ENCODE results near the gene ERGIC1. TPM values are rescaled to one million over a fixed set of nuclear protein-coding genes. Genes with fewer than 3 reads are reported as not detected.

The ERGIC1 gene
- total and polyA plus RNA-seq, 3 donors from 2014 or later: 89.8 to 100.0 (median 94.1) TPM

DNA sequence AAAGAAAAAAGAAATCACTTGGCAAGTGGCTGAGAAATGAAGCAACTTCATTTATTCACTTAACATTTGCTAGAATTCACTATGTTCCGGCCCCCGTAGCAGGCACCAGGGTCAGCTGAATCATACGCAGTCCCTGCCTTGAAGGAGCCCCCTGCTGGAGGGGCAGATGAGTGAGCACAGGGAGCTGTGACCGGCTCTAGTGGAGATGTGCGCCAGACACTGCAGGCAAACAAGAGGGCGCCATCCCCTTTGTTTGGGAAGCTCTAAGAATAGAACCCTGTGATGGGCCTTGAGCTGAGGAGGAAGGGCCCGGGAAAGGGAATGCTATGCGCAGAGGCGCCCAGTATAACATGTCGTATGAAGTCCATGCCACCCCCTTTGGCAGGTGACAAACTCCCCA, 105.0 kb downstream of the ERGIC1 start:
- WGBS, 2 donors: 77 to 81% methylated on average over 10 of the region's 10 CpGs
- no peak overlapping the region for H3K27ac ChIP-seq
- H3K4me3 ChIP-seq: no peak overlapping the region
- TF ChIP-seq, protein P1, sequence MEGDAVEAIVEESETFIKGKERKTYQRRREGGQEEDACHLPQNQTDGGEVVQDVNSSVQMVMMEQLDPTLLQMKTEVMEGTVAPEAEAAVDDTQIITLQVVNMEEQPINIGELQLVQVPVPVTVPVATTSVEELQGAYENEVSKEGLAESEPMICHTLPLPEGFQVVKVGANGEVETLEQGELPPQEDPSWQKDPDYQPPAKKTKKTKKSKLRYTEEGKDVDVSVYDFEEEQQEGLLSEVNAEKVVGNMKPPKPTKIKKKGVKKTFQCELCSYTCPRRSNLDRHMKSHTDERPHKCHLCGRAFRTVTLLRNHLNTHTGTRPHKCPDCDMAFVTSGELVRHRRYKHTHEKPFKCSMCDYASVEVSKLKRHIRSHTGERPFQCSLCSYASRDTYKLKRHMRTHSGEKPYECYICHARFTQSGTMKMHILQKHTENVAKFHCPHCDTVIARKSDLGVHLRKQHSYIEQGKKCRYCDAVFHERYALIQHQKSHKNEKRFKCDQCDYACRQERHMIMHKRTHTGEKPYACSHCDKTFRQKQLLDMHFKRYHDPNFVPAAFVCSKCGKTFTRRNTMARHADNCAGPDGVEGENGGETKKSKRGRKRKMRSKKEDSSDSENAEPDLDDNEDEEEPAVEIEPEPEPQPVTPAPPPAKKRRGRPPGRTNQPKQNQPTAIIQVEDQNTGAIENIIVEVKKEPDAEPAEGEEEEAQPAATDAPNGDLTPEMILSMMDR (IDR thresholded peaks at IDR 0.05): no peak
- TF ChIP-seq POLR2A (IDR thresholded peaks at IDR 0.05): no peak
- no peaks in the 10 kb centered on the region for H3K27me3 ChIP-seq
- DNase-seq: no peak
- no peaks in the 10 kb centered on the region for H3K9me3 ChIP-seq
- intact Hi-C loops (cut with DNase I; ENCODE audit: low total_unique reads): no loop called here
- no peaks in the 10 kb centered on the region for H3K4me1 ChIP-seq
- no peaks in the 10 kb centered on the region for H3K36me3 ChIP-seq (ENCODE audit: low read depth, missing control alignments)

DNA sequence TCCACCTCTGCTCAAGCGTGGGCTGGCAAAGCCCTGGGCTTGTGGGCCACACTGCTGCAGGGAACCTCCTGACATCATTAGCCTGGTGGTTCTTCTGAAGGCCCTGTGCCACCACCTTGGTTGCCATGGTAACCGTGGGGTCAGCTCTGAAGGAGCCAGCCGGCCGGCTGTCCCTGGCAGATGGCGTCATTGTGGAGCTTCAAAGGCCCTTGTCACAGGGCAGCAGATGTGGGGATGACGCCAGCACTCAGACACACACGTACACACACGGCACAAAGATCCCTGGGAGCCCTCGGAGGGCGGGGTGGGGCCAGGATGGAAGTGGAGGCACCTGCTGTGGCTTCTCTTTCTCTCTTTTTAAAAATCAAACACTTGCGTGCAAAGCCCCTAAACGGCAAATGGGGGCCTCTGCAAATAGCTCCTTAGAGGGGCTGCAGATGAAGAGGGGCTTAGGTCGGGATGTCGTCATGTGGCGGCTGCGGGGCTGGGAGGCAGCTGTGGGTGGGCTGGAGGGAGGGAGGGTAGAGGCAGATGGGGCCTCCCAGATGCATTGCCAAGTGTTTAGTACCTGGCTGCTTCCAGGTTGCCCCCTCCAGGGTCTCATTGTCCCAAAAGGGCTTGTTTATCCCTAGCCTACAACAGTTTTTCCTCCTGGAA, 105.7 kb downstream of the ERGIC1 start:
- WGBS, 2 donors: 80 to 84% methylated on average over 15 to 16 of the region's 16 CpGs
- DNase-seq: no peak
- Histone ChIP-seq H3K4me3 (no peak overlapping the region), H3K36me3 (ENCODE audit: low read depth, missing control alignments) (no peaks in the 10 kb centered on the region), H3K9me3 (no peaks in the 10 kb centered on the region), H3K27ac (no peak overlapping the region), H3K4me1 (no peaks in the 10 kb centered on the region), H3K27me3 (no peaks in the 10 kb centered on the region)
- TF ChIP-seq, protein P1 (IDR thresholded peaks at IDR 0.05): no peak
- TF ChIP-seq POLR2A (IDR thresholded peaks at IDR 0.05): no peak
- intact Hi-C loops (cut with DNase I; ENCODE audit: low total_unique reads): no loop called here

DNA sequence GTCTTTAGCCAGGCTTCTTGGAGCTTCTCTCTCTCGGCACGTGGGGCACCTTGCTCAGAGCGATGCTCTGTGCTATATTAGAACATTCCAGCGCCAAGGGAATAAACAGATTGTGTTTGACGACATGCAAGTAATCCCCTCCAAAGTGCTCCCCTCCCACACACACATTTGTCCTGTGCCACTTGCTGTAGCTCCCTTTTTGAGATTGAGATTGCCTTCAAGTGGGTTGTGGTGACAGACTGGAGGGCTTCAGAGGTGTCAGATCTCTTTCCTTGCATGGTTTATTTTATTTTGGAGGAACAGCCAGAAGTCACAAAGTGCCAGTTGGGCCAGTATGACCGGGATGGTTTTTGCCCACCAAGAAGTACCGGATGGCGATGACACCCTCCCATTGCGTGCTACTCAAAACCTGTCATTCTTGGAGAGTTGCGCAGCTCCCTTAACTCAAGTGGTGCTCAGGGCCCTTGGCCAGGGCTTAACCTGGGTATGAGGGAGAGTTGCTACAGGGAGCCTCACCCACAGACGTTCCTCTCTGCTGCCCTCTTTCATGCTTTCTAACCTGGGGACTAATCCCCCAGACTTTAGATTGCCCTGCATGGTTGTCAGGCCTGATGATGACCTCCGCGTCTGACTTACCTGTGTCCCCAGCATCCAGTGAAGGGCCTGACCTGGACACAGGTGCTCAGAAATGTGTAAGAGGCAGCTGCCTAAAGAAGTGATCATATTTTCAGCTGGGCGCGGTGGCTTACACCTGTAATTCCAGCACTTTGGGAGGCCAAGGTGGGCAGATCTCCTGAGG, 106.4 kb downstream of the ERGIC1 start:
- no peak for DNase-seq
- no peaks in the 10 kb centered on the region for H3K36me3 ChIP-seq (ENCODE audit: low read depth, missing control alignments)
- 88 to 90% methylated on average over 14 to 15 of the region's 15 CpGs for WGBS, 2 donors
- intact Hi-C loops (cut with DNase I; ENCODE audit: low total_unique reads): no loop called here
- H3K4me3 ChIP-seq: no peak overlapping the region
- TF ChIP-seq POLR2A (IDR thresholded peaks at IDR 0.05): no peak
- TF ChIP-seq, protein P1 (IDR thresholded peaks at IDR 0.05): no peak
- no peaks in the 10 kb centered on the region for H3K27me3 ChIP-seq
- H3K27ac ChIP-seq: no peak overlapping the region
- H3K4me1 ChIP-seq: no peaks in the 10 kb centered on the region
- H3K9me3 ChIP-seq: no peaks in the 10 kb centered on the region

DNA sequence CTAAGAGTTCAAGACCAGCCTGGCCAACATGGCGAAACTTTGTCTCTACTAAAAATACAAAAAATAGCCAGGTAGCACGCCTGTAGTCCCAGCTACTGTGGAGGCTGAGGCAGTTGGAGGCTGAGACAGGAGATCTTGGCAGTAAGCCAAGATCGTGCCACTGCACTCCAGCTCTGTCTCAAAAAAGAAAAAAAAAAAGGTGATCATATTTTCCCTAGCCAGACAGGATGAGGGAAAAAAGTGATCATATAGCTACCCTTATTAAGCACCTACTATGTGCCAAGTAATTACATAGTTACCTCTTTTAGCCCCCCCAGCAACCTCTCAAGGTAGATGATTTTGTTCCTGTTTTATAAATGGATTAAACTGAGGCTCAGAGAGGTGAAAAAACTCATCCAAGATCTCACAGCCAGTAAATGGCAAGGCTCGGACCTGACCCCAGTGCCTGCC, 107.0 kb downstream of the ERGIC1 start:
- no peaks in the 10 kb centered on the region for H3K9me3 ChIP-seq
- no peak overlapping the region for H3K27ac ChIP-seq
- no peak for DNase-seq
- 51 to 54% methylated on average over 4 of the region's 4 CpGs for WGBS, 2 donors
- TF ChIP-seq POLR2A (IDR thresholded peaks at IDR 0.05): no peak
- TF ChIP-seq, protein P1 (IDR thresholded peaks at IDR 0.05): no peak
- H3K4me1 ChIP-seq: no peaks in the 10 kb centered on the region
- no peak overlapping the region for H3K4me3 ChIP-seq
- H3K36me3 ChIP-seq (ENCODE audit: low read depth, missing control alignments): no peaks in the 10 kb centered on the region
- no peaks in the 10 kb centered on the region for H3K27me3 ChIP-seq
- intact Hi-C loops (cut with DNase I; ENCODE audit: low total_unique reads): no loop called here

Data from testis (tissue), 3 donors.